ENCODE results near the gene FBXW2.

GRCh38 chr9:120801441-120801840 is 8.2 kb upstream of the FBXW2 start:
- no peak for TF ChIP-seq EZH2 (IDR thresholded peaks at IDR 0.05)
- TF ChIP-seq POLR2AphosphoS5 (IDR thresholded peaks at IDR 0.05; ENCODE audit: borderline replicate concordance, low read depth, low read length), result no peak
- no peak for TF ChIP-seq FOXP2 (optimal IDR thresholded peaks at IDR 0.05; ENCODE audit: control extremely low read depth, extremely low read length, insufficient read depth)
